ENCODE measurements around the gene PACRG. TPM values are rescaled to one million over a fixed set of nuclear protein-coding genes. Genes with fewer than 3 reads are reported as not detected.

PACRG gene
- total RNA-seq, 2 donors from 2014 or later: not detected

GRCh38 chr6:163137398-163137881 is 409.7 kb downstream of the PACRG start:
- Mint-ChIP-seq H3K4me3 (no peak overlapping the region), H3K4me1 (ENCODE audit: low read depth) (no peaks in the 10 kb centered on the region), H3K27me3 (ENCODE audit: low read depth) (peaks cover 6% of the 10 kb centered on the region), H3K9me3 (peaks cover 0 to 3% of the 10 kb centered on the region in 2 donors), H3K36me3 (ENCODE audit: insufficient read depth in 2 of 2) (peaks cover 0 to 2% of the 10 kb centered on the region in 2 donors), H3K27ac (no peak overlapping the region)
- DNase-seq (no peak), ATAC-seq (replicated peaks in 1 of 2) (no peak)

GRCh38 chr6:163146036-163146435 is 418.3 kb downstream of the PACRG start:
- H3K27me3 Mint-ChIP-seq (ENCODE audit: low read depth): peaks cover 23% of the 10 kb centered on the region

GRCh38 chr6:163147994-163148393 is 420.2 kb downstream of the PACRG start:
- Mint-ChIP-seq H3K27ac (no peak overlapping the region), H3K4me1 (ENCODE audit: low read depth) (no peaks in the 10 kb centered on the region), H3K36me3 (ENCODE audit: insufficient read depth in 2 of 2) (peaks cover 0 to 2% of the 10 kb centered on the region in 2 donors), H3K9me3 (no peaks in the 10 kb centered on the region), H3K27me3 (ENCODE audit: low read depth) (peaks cover 28% of the 10 kb centered on the region), H3K4me3 (no peak overlapping the region)
- DNase-seq (no peak), ATAC-seq (replicated peaks in 1 of 2) (no peak)

More at GRCh38 chr6:163146036-163146435, 418.3 kb downstream of the PACRG start:
- no peaks in the 10 kb centered on the region for H3K4me1 Mint-ChIP-seq (ENCODE audit: low read depth)
- ATAC-seq (replicated peaks in 1 of 2): no peak
- H3K4me3 Mint-ChIP-seq: no peak overlapping the region
- no peak for DNase-seq
- no peaks in the 10 kb centered on the region for H3K9me3 Mint-ChIP-seq
- H3K27ac Mint-ChIP-seq: no peak overlapping the region
- H3K36me3 Mint-ChIP-seq (ENCODE audit: insufficient read depth in 2 of 2): peaks cover 0 to 2% of the 10 kb centered on the region in 2 donors

GRCh38 chr6:163148451-163149278 is 420.9 kb downstream of the PACRG start:
- Mint-ChIP-seq H3K4me1 (ENCODE audit: low read depth) (no peaks in the 10 kb centered on the region), H3K36me3 (ENCODE audit: insufficient read depth in 2 of 2) (peaks cover 0 to 2% of the 10 kb centered on the region in 2 donors), H3K27ac (no peak overlapping the region), H3K9me3 (no peaks in the 10 kb centered on the region), H3K4me3 (no peak overlapping the region), H3K27me3 (ENCODE audit: low read depth) (peaks cover 28% of the 10 kb centered on the region)
- ATAC-seq (replicated peaks in 1 of 2) (no peak), DNase-seq (no peak)

GRCh38 chr6:163149279-163149848 is 421.6 kb downstream of the PACRG start:
- Mint-ChIP-seq H3K27me3 (ENCODE audit: low read depth) (peaks cover 28% of the 10 kb centered on the region), H3K36me3 (ENCODE audit: insufficient read depth in 2 of 2) (peaks cover 0 to 2% of the 10 kb centered on the region in 2 donors), H3K9me3 (no peaks in the 10 kb centered on the region), H3K4me3 (no peak overlapping the region), H3K27ac (no peak overlapping the region), H3K4me1 (ENCODE audit: low read depth) (no peaks in the 10 kb centered on the region)
- ATAC-seq (replicated peaks in 1 of 2) (no peak), DNase-seq (no peak)

- no peaks in the 10 kb centered on the region for H3K4me1 Mint-ChIP-seq (ENCODE audit: low read depth)
- DNase-seq (no peak), ATAC-seq (replicated peaks in 1 of 2) (no peak)
- no peaks in the 10 kb centered on the region for H3K9me3 Mint-ChIP-seq
- peaks cover 28% of the 10 kb centered on the region for H3K27me3 Mint-ChIP-seq (ENCODE audit: low read depth)
- H3K4me3 Mint-ChIP-seq: no peak overlapping the region
- H3K36me3 Mint-ChIP-seq (ENCODE audit: insufficient read depth in 2 of 2): peaks cover 0 to 2% of the 10 kb centered on the region in 2 donors
- no peak overlapping the region for H3K27ac Mint-ChIP-seq
These were observed 423.4 kb downstream of the PACRG start for GRCh38 chr6:163151212-163151611.

- peaks cover 24% of the 10 kb centered on the region for H3K27me3 Mint-ChIP-seq (ENCODE audit: low read depth)
- no peak overlapping the region for H3K27ac Mint-ChIP-seq
- ATAC-seq (replicated peaks in 1 of 2) (no peak), DNase-seq (no peak)
- H3K4me3 Mint-ChIP-seq: no peak overlapping the region
- H3K36me3 Mint-ChIP-seq (ENCODE audit: insufficient read depth in 2 of 2): peaks cover 0 to 2% of the 10 kb centered on the region in 2 donors
- H3K9me3 Mint-ChIP-seq: no peaks in the 10 kb centered on the region
- no peaks in the 10 kb centered on the region for H3K4me1 Mint-ChIP-seq (ENCODE audit: low read depth)
These were observed 424.9 kb downstream of the PACRG start for GRCh38 chr6:163152701-163153100.

- no peak for DNase-seq
- no peak overlapping the region for H3K4me3 Mint-ChIP-seq
- peaks cover 7% of the 10 kb centered on the region for H3K27me3 Mint-ChIP-seq (ENCODE audit: low read depth)
- H3K27ac Mint-ChIP-seq: no peak overlapping the region
- no peaks in the 10 kb centered on the region for H3K9me3 Mint-ChIP-seq
- no peaks in the 10 kb centered on the region for H3K4me1 Mint-ChIP-seq (ENCODE audit: low read depth)
- no peak for ATAC-seq (replicated peaks in 1 of 2)
- H3K36me3 Mint-ChIP-seq (ENCODE audit: insufficient read depth in 2 of 2): no peaks in the 10 kb centered on the region
These were observed 431.3 kb downstream of the PACRG start for GRCh38 chr6:163159110-163159509.

- no peaks in the 10 kb centered on the region for H3K9me3 Mint-ChIP-seq
- H3K4me1 Mint-ChIP-seq (ENCODE audit: low read depth): no peaks in the 10 kb centered on the region
These were observed 431.9 kb downstream of the PACRG start for GRCh38 chr6:163159689-163160088.

GRCh38 chr6:163162007-163162873 is 434.5 kb downstream of the PACRG start:
- H3K27ac Mint-ChIP-seq: no peak overlapping the region
- ATAC-seq (replicated peaks in 1 of 2) (no peak), DNase-seq (no peak)
- no peaks in the 10 kb centered on the region for H3K9me3 Mint-ChIP-seq
- H3K36me3 Mint-ChIP-seq (ENCODE audit: insufficient read depth in 2 of 2): no peaks in the 10 kb centered on the region
- H3K27me3 Mint-ChIP-seq (ENCODE audit: low read depth): peaks cover 7% of the 10 kb centered on the region
- no peaks in the 10 kb centered on the region for H3K4me1 Mint-ChIP-seq (ENCODE audit: low read depth)
- H3K4me3 Mint-ChIP-seq: no peak overlapping the region

More at GRCh38 chr6:163159689-163160088, 431.9 kb downstream of the PACRG start:
- no peak overlapping the region for H3K4me3 Mint-ChIP-seq
- ATAC-seq (replicated peaks in 1 of 2) (no peak), DNase-seq (no peak)
- H3K36me3 Mint-ChIP-seq (ENCODE audit: insufficient read depth in 2 of 2): no peaks in the 10 kb centered on the region
- peaks cover 7% of the 10 kb centered on the region for H3K27me3 Mint-ChIP-seq (ENCODE audit: low read depth)
- H3K27ac Mint-ChIP-seq: no peak overlapping the region

- Mint-ChIP-seq H3K4me3 (no peak overlapping the region), H3K9me3 (no peaks in the 10 kb centered on the region), H3K36me3 (ENCODE audit: insufficient read depth in 2 of 2) (no peaks in the 10 kb centered on the region), H3K27me3 (ENCODE audit: low read depth) (peaks cover 7% of the 10 kb centered on the region), H3K27ac (no peak overlapping the region), H3K4me1 (ENCODE audit: low read depth) (no peaks in the 10 kb centered on the region)
- ATAC-seq (replicated peaks in 1 of 2): no peak
- no peak for DNase-seq
These were observed 435.1 kb downstream of the PACRG start for GRCh38 chr6:163162874-163163213.

GRCh38 chr6:163164175-163164900 is 436.6 kb downstream of the PACRG start:
- ATAC-seq (replicated peaks in 1 of 2) (no peak), DNase-seq (no peak)
- Mint-ChIP-seq H3K27ac (no peak overlapping the region), H3K36me3 (ENCODE audit: insufficient read depth in 2 of 2) (no peaks in the 10 kb centered on the region), H3K9me3 (no peaks in the 10 kb centered on the region), H3K4me1 (ENCODE audit: low read depth) (no peaks in the 10 kb centered on the region), H3K4me3 (no peak overlapping the region), H3K27me3 (ENCODE audit: low read depth) (peaks cover 7% of the 10 kb centered on the region)
